ENCODE data around the gene DNMT3A. TPM values are rescaled to one million over a fixed set of nuclear protein-coding genes. Genes with fewer than 3 reads are reported as not detected.

The DNMT3A gene
- total RNA-seq, 1 experiment from 2014 or later, result 215 TPM

GRCh38 chr2:25198576-25198975, 143.1 kb downstream of the DNMT3A start:
- no peak for TF ChIP-seq CTCF (conservative IDR thresholded peaks at IDR 0.05)
- Histone ChIP-seq H3K4me2 (ENCODE audit: insufficient read depth, insufficient read length, low read length) (no peak overlapping the region), H2BK120ac (ENCODE audit: low read depth, low read length, poor library complexity, severe bottlenecking) (no peak overlapping the region), H3K4ac (ENCODE audit: low read depth, low read length) (no peak overlapping the region), H4K20me1 (ENCODE audit: control insufficient read depth, insufficient read depth, insufficient read length) (no peaks in the 10 kb centered on the region), H3K79me1 (ENCODE audit: insufficient read depth, low read depth, low read length, poor library complexity, severe bottlenecking) (no peaks in the 10 kb centered on the region), H3K79me2 (ENCODE audit: insufficient read depth, low read length) (no peaks in the 10 kb centered on the region), H2BK15ac (ENCODE audit: low read depth, low read length) (no peak overlapping the region), H2AK5ac (ENCODE audit: insufficient read length, low read length) (no peak overlapping the region), H3K9me3 (ENCODE audit: control insufficient read depth, low read depth, low read length) (no peaks in the 10 kb centered on the region), H3K27ac (ENCODE audit: insufficient read length, low read depth, low read length) (no peak overlapping the region), H3K27me3 (ENCODE audit: insufficient read depth, low read length) (no peaks in the 10 kb centered on the region), H3K9ac (ENCODE audit: extremely low read depth, insufficient read length, low read length) (no peak overlapping the region), H3K18ac (ENCODE audit: insufficient read length, low read depth, low read length) (no peak overlapping the region), H4K5ac (ENCODE audit: insufficient read length, low read depth, low read length) (no peak overlapping the region), H4K8ac (replicated peaks; ENCODE audit: insufficient read length, low read depth, low read length) (no peak overlapping the region), H3K56ac (ENCODE audit: insufficient read length, low read depth, low read length) (no peak overlapping the region), H4K91ac (ENCODE audit: insufficient read length, low read depth, low read length) (no peak overlapping the region), H2BK20ac (ENCODE audit: low read depth, low read length, poor library complexity, severe bottlenecking) (no peak overlapping the region), H3T11ph (ENCODE audit: low read length) (no peak overlapping the region), H3K23me2 (ENCODE audit: insufficient read length, low read depth, low read length, poor library complexity, severe bottlenecking) (no peaks in the 10 kb centered on the region), H3K14ac (ENCODE audit: insufficient read depth, low read length) (no peak overlapping the region), H2AFZ (ENCODE audit: low read length) (no peak overlapping the region), H3K23ac (ENCODE audit: insufficient read length, low read depth, low read length) (no peak overlapping the region), H2BK5ac (ENCODE audit: insufficient read length, low read length) (no peak overlapping the region), H3K4me1 (ENCODE audit: insufficient read depth, low read length) (no peaks in the 10 kb centered on the region), H2BK12ac (ENCODE audit: insufficient read length, low read depth, low read length) (no peak overlapping the region)
- Mint-ChIP-seq H3K4me1 (peaks cover 10 to 14% of the 10 kb centered on the region in 2 experiments), H3K4me3 (no peak overlapping the region), H3K27ac (no peak overlapping the region), H3K36me3 (ENCODE audit: insufficient read depth in 1 of 3, low read depth in 3 of 3) (no peaks in the 10 kb centered on the region), H3K27me3 (ENCODE audit: low read depth) (peaks cover 5% of the 10 kb centered on the region; the same call in 1 of the 2 replicates), H3K9me3 (no peaks in the 10 kb centered on the region)
- WGBS (ENCODE audit: extremely low coverage, insufficient read length, low lambda C conversion rate), result no CpG with 5 or more reads among the region's 5 CpGs
- DNase-seq, result no peak

All from H9 (cell line).